Keratinocyte (primary cell): ENCODE measurements around the gene OR6J1. TPM values are rescaled to one million over a fixed set of nuclear protein-coding genes. Genes with fewer than 3 reads are reported as not detected.

ENCODE experiments used
- DNase-seq: peaks from one replicate; pipeline ENCODE4 v3.0.0-alpha.2; 2011; ENCODE audit warnings: low read depth, missing footprints, low spot score
- FAIRE-seq: peaks from 2 replicates; lab custom pipeline; 2011; peaks lifted over from hg19 to GRCh38; lab: Jason Lieb, UNC
- H2AFZ ChIP-seq: 2 replicates; pipeline ENCODE4 v1.6.0; 2012; ENCODE audit warnings: low read length, control low read depth, inconsistent platforms; ENCODE audit not compliant: control insufficient read depth
- H3K27ac ChIP-seq: 2 replicates; pipeline ENCODE4 v1.5.1; 2011; ENCODE audit warnings: low read length; ENCODE audit not compliant: control insufficient read depth, insufficient read depth
- H3K27me3 ChIP-seq: 3 replicates; pipeline ENCODE4 v1.6.0; 2011; ENCODE audit warnings: low read length; ENCODE audit not compliant: control insufficient read depth, insufficient read depth; ENCODE audit errors: extremely low read depth
- H3K36me3 ChIP-seq, 2 experiments: 2 replicates in 1 of 2; 3 replicates in 1 of 2; pipeline ENCODE4 v1.5.1; 2011; ENCODE audit warnings: low read length in 2 of 2, mild to moderate bottlenecking in 1 of 2; ENCODE audit not compliant: control insufficient read depth in 2 of 2, insufficient read depth in 2 of 2; ENCODE audit errors: extremely low read depth in 1 of 2
- H3K4me1 ChIP-seq: 3 replicates; pipeline ENCODE4 v1.5.1; 2011; ENCODE audit warnings: low read length; ENCODE audit not compliant: control insufficient read depth, insufficient read depth; ENCODE audit errors: extremely low read depth
- H3K4me2 ChIP-seq: 3 replicates; pipeline ENCODE4 v1.6.0; 2011; ENCODE audit warnings: low read depth, low read length; ENCODE audit not compliant: control insufficient read depth, insufficient read depth; ENCODE audit errors: extremely low read depth
- H3K4me3 ChIP-seq, 3 experiments: fragments of 200-600 bp in 1 of 3; sonication (generic) in 1 of 3; 2 replicates in 2 of 3; 3 replicates in 1 of 3; pipeline ENCODE4 v1.5.1; 2011 to 2016; ENCODE audit warnings: low read length in 3 of 3, mild to moderate bottlenecking in 3 of 3, control low read depth in 2 of 3, inconsistent platforms in 1 of 3, low read depth in 1 of 3, mixed read lengths in 1 of 3, mixed run types in 1 of 3, moderate library complexity in 1 of 3; ENCODE audit not compliant: control insufficient read depth in 2 of 3, insufficient read depth in 2 of 3; ENCODE audit errors: extremely low read depth in 1 of 3
- H3K79me2 ChIP-seq: 2 replicates; pipeline ENCODE4 v1.6.0; 2012; ENCODE audit warnings: low read length; ENCODE audit not compliant: control insufficient read depth, insufficient read depth
- H3K9ac ChIP-seq: 3 replicates; pipeline ENCODE4 v1.6.0; 2011; ENCODE audit warnings: low read length; ENCODE audit not compliant: control insufficient read depth, insufficient read depth; ENCODE audit errors: extremely low read depth
- H3K9me1 ChIP-seq: 3 replicates; pipeline ENCODE4 v1.6.0; 2011; ENCODE audit warnings: low read length; ENCODE audit not compliant: control insufficient read depth, insufficient read depth; ENCODE audit errors: extremely low read depth
- H3K9me3 ChIP-seq: 2 replicates; pipeline ENCODE4 v1.5.1; 2012; ENCODE audit warnings: low read depth, low read length; ENCODE audit not compliant: control insufficient read depth
- H4K20me1 ChIP-seq: 3 replicates; pipeline ENCODE4 v1.6.0; 2011; ENCODE audit warnings: low read length; ENCODE audit not compliant: control insufficient read depth, insufficient read depth; ENCODE audit errors: extremely low read depth
- EZH2 ChIP-seq: IDR thresholded peaks from one replicate; pipeline ENCODE4 v1.6.1; 2012; ENCODE audit warnings: inconsistent platforms, mild to moderate bottlenecking, low read length, moderate library complexity
- dilution Hi-C: fragments of 300-500 bp; cut with MboI; formaldehyde crosslinking; loops from one replicate; pipeline ENCODE4 v1.7.0; 2020; ENCODE audit warnings: low sequenced_read_pairs; ENCODE audit not compliant: extremely low pct_ligation_motif_present
- polyA plus RNA-seq, 5 experiments: library from polyadenylated mRNA; depleted of rRNA in 3 of 5; stranded (reverse) in 3 of 5; stranded (forward) in 1 of 5; unstranded in 1 of 5; fragments of >200 nt; gene quantifications; 1 replicate in 1 of 5; 2 replicates in 3 of 5; 3 replicates in 1 of 5; pipeline versions ENCODE4 v1.2.1 to v1.2.3, GENCODE V29; 2011 to 2012; ENCODE audit warnings: missing spikeins in 2 of 5, low read depth in 1 of 5, low replicate concordance in 1 of 5
- TF ChIP-seq, protein P1 (sequence below), 3 experiments: IDR thresholded peaks in 1 of 3; conservative IDR thresholded peaks in 1 of 3; optimal IDR thresholded peaks in 1 of 3; 2 replicates in 2 of 3; 3 replicates in 1 of 3; pipeline versions ENCODE3 to v1.5.1; 2011; ENCODE audit warnings: low read length in 3 of 3, mild to moderate bottlenecking in 3 of 3, moderate library complexity in 2 of 3, control low read depth in 1 of 3, inconsistent platforms in 1 of 3; ENCODE audit not compliant: insufficient read depth in 2 of 3; ENCODE audit errors: extremely low read depth in 1 of 3

The OR6J1 gene
- polyA plus RNA-seq, 1 donor (not counting 4 experiments of a cell fraction or from before 2014, with no cell fraction given) = not detected

DNA sequence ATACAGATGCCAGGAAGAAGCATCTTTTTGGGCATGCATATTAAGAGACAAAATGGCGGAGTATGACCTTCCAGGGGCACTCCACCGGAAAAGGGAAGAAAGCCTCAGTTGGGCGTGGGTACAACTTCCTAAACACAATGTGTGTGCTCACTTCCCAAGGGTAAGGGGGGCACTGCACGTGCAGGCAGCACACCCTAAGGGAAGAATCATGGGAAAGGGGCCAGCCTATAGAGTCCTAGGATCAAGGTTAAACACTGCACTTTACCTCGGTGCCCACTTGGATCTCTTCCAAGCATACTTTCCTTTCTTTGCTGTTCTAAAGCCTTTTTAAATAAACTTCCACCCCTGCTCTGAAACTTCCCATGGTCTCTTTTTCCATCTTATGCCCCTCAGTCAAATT, 14.8 kb downstream of the OR6J1 start:
- Histone ChIP-seq H3K36me3 (no peaks in the 10 kb centered on the region), H3K4me1 (no peaks in the 10 kb centered on the region), H3K27ac (no peak overlapping the region), H3K4me3 (no peak overlapping the region), H3K9me1 (no peaks in the 10 kb centered on the region), H3K27me3 (no peaks in the 10 kb centered on the region), H3K79me2 (no peaks in the 10 kb centered on the region), H3K9me3 (no peaks in the 10 kb centered on the region), H3K9ac (no peak overlapping the region), H2AFZ (no peak overlapping the region), H4K20me1 (no peaks in the 10 kb centered on the region), H3K4me2 (no peak overlapping the region)
- DNase-seq (no peak), FAIRE-seq (no peak)
- dilution Hi-C loops = no loop called here
- TF ChIP-seq, protein P1, sequence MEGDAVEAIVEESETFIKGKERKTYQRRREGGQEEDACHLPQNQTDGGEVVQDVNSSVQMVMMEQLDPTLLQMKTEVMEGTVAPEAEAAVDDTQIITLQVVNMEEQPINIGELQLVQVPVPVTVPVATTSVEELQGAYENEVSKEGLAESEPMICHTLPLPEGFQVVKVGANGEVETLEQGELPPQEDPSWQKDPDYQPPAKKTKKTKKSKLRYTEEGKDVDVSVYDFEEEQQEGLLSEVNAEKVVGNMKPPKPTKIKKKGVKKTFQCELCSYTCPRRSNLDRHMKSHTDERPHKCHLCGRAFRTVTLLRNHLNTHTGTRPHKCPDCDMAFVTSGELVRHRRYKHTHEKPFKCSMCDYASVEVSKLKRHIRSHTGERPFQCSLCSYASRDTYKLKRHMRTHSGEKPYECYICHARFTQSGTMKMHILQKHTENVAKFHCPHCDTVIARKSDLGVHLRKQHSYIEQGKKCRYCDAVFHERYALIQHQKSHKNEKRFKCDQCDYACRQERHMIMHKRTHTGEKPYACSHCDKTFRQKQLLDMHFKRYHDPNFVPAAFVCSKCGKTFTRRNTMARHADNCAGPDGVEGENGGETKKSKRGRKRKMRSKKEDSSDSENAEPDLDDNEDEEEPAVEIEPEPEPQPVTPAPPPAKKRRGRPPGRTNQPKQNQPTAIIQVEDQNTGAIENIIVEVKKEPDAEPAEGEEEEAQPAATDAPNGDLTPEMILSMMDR (optimal IDR thresholded peaks at IDR 0.05 in 1 of 3, IDR thresholded peaks at IDR 0.05 in 1 of 3, conservative IDR thresholded peaks at IDR 0.05 in 1 of 3; ENCODE audit: extremely low read depth in 1 of 3, insufficient read depth in 2 of 3, low read length in 3 of 3) = no peak
- TF ChIP-seq EZH2 = no peak

DNA sequence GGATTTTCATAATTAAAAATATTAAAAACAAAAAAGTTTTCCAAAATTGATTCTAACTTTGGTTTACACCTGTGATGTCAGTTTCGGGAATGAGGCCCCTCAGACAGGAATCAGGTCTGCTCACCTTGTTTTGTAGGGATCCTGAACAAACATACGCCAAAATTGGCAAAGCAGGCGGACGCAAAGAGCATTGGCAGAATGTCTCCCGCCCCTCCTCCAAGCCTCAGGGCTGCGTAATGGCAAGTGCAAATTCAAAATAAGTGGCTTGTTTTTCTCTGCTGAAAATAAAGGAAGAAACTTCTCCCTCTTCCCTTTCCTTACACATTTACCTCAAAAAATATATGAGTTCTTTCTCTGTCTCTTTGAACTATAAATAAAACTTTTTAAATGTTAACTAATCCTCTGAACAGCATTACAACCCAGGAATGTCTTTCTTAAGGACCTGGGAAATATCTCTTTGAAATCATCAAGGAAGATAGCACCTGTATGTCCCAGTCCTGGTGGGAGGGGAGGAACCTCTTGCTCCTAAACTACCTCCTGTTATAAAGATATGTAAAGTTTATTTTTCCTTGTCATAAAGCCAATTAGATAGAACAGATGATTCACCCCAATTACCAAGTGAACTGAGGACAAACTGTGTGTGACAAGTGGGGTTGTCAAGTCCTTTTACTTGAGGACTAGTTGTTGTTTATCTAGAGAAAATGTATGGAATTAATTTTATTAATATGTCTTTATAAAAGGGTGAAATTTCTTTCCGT, 16.5 kb downstream of the OR6J1 start:
- Histone ChIP-seq H3K9ac (no peak overlapping the region), H3K36me3 (no peaks in the 10 kb centered on the region), H3K9me3 (no peaks in the 10 kb centered on the region), H3K4me2 (no peak overlapping the region), H3K4me1 (no peaks in the 10 kb centered on the region), H3K27me3 (no peaks in the 10 kb centered on the region), H4K20me1 (no peaks in the 10 kb centered on the region), H3K9me1 (no peaks in the 10 kb centered on the region), H3K27ac (no peak overlapping the region), H3K4me3 (no peak overlapping the region), H3K79me2 (no peaks in the 10 kb centered on the region), H2AFZ (no peak overlapping the region)
- dilution Hi-C loops = no loop called here
- TF ChIP-seq, protein P1 (optimal IDR thresholded peaks at IDR 0.05 in 1 of 3, IDR thresholded peaks at IDR 0.05 in 1 of 3, conservative IDR thresholded peaks at IDR 0.05 in 1 of 3; ENCODE audit: extremely low read depth in 1 of 3, insufficient read depth in 2 of 3, low read length in 3 of 3) = no peak
- no peak for TF ChIP-seq EZH2
- FAIRE-seq (no peak), DNase-seq (no peak)
